IMR-90 (cell line): ENCODE data around the gene CYB561D1. TPM values are rescaled to one million over a fixed set of nuclear protein-coding genes. Genes with fewer than 3 reads are reported as not detected.
A peak's percentile ranks its signal among the peaks of the same experiment; 100 is the strongest.

Experiments used
- ATAC-seq: fragments of 200-7000 bp; cut with Tn5 transposase; 2 replicates; pipeline ENCODE4 v1.9.1; 2020; ENCODE audit warnings: low read depth, mild to moderate bottlenecking, moderate library complexity
- BruUV-seq: library from RNA; stranded (reverse); fragments of 400-500 nt; replicated peaks from 2 replicates; lab custom pipeline; 2021; lab: Mats Ljungman, UMichigan
- CTCF ChIA-PET: fragments of 300-600 bp; formaldehyde crosslinking; extraction: SDS; loops from one replicate; lab custom pipeline; 2021; ENCODE audit warnings: antibody characterized with exemption; lab: Yijun Ruan, JAX
- POLR2A ChIA-PET: fragments of 300-600 bp; sonication (Branson Sonifier 250); formaldehyde crosslinking; loops from one replicate; lab custom pipeline; 2022; ENCODE audit warnings: antibody characterized with exemption; ENCODE audit not compliant: unreplicated experiment; lab: Charles Lee
- DNase-seq: peaks from one replicate; pipeline ENCODE4 v3.0.0; 2013
- H2AFZ ChIP-seq: replicated peaks from 2 replicates; pipeline ENCODE3; 2013; ENCODE audit warnings: low read length, mild to moderate bottlenecking; ENCODE audit not compliant: poor library complexity
- H2AK5ac ChIP-seq: 2 replicates; pipeline ENCODE4 v1.6.1; 2013; ENCODE audit warnings: low read depth, low read length, inconsistent platforms
- H2AK9ac ChIP-seq: replicated peaks from 2 replicates; pipeline ENCODE3; 2013; ENCODE audit warnings: mild to moderate bottlenecking, low read depth, low read length, moderate library complexity; ENCODE audit not compliant: poor library complexity
- H2BK120ac ChIP-seq: 2 replicates; pipeline ENCODE4 v1.6.1; 2013; ENCODE audit warnings: low read depth, low read length, inconsistent platforms
- H2BK15ac ChIP-seq: 3 replicates; pipeline ENCODE4 v1.6.1; 2013; ENCODE audit warnings: low read depth, low read length, inconsistent platforms
- H2BK20ac ChIP-seq: 2 replicates; pipeline ENCODE4 v1.6.1; 2013; ENCODE audit warnings: low read depth, mild to moderate bottlenecking, inconsistent platforms, low read length, moderate library complexity
- H2BK5ac ChIP-seq: 2 replicates; pipeline ENCODE4 v1.6.1; 2013; ENCODE audit warnings: mild to moderate bottlenecking, low read depth, low read length, inconsistent platforms; ENCODE audit not compliant: poor library complexity, severe bottlenecking
- H3K14ac ChIP-seq: replicated peaks from 2 replicates; pipeline ENCODE4 v1.6.1; 2013; ENCODE audit warnings: low read depth, low read length, inconsistent platforms
- H3K18ac ChIP-seq: 2 replicates; pipeline ENCODE4 v1.6.1; 2013; ENCODE audit warnings: low read depth, low read length, control low read depth
- H3K23ac ChIP-seq: 2 replicates; pipeline ENCODE4 v1.6.1; 2013; ENCODE audit warnings: low read depth, low read length, inconsistent platforms
- H3K27ac ChIP-seq: 2 replicates; pipeline ENCODE4 v1.5.1; 2013; ENCODE audit warnings: mild to moderate bottlenecking, control low read depth, low read length; ENCODE audit not compliant: insufficient read depth
- H3K27me3 ChIP-seq: 2 replicates; pipeline ENCODE4 v1.6.1; 2013; ENCODE audit warnings: low read length; ENCODE audit not compliant: control insufficient read depth, insufficient read depth
- H3K36me3 ChIP-seq: 2 replicates; pipeline ENCODE4 v1.6.1; 2013; ENCODE audit warnings: low read length, mixed read lengths; ENCODE audit not compliant: control insufficient read depth, insufficient read depth
- H3K4ac ChIP-seq: 2 replicates; pipeline ENCODE4 v1.6.1; 2013; ENCODE audit warnings: low read depth, low read length, inconsistent platforms
- H3K4me1 ChIP-seq: 2 replicates; pipeline ENCODE4 v1.6.1; 2013; ENCODE audit warnings: low read length, mixed read lengths; ENCODE audit not compliant: control insufficient read depth, insufficient read depth
- H3K4me2 ChIP-seq: 2 replicates; pipeline ENCODE4 v1.6.1; 2013; ENCODE audit warnings: low read depth, mild to moderate bottlenecking, control low read depth, low read length, moderate library complexity
- H3K4me3 ChIP-seq: 2 replicates; pipeline ENCODE4 v1.5.1; 2013; ENCODE audit warnings: low read depth, mild to moderate bottlenecking, control low read depth, low read length, moderate library complexity; ENCODE audit not compliant: insufficient read depth
- H3K56ac ChIP-seq: 2 replicates; pipeline ENCODE4 v1.6.1; 2013; ENCODE audit warnings: low read length, inconsistent platforms; ENCODE audit not compliant: insufficient read depth; ENCODE audit errors: extremely low read depth
- H3K79me1 ChIP-seq, 2 experiments: 2 replicates each; pipeline ENCODE4 v1.6.1; 2013; ENCODE audit warnings: low read length in 2 of 2, inconsistent platforms in 1 of 2, low read depth in 1 of 2
- H3K9ac ChIP-seq: 2 replicates; pipeline ENCODE4 v1.6.1; 2013; ENCODE audit warnings: low read depth, low read length, control low read depth
- H3K9me1 ChIP-seq: 2 replicates; pipeline ENCODE4 v1.6.1; 2013; ENCODE audit warnings: low read length, inconsistent platforms; ENCODE audit not compliant: insufficient read depth
- H3K9me3 ChIP-seq: 2 replicates; pipeline ENCODE4 v1.6.1; 2013; ENCODE audit warnings: low read length; ENCODE audit not compliant: control insufficient read depth, insufficient read depth
- H4K20me1 ChIP-seq: 2 replicates; pipeline ENCODE4 v1.6.1; 2013; ENCODE audit warnings: low read length, inconsistent platforms; ENCODE audit not compliant: insufficient read depth
- H4K5ac ChIP-seq: 2 replicates; pipeline ENCODE4 v1.6.1; 2013; ENCODE audit warnings: mild to moderate bottlenecking, low read depth, low read length, control low read depth
- H4K8ac ChIP-seq, 2 experiments: 2 replicates each; pipeline ENCODE4 v1.6.1; 2013; ENCODE audit warnings: low read depth in 2 of 2, low read length in 2 of 2, control low read depth in 1 of 2, inconsistent platforms in 1 of 2
- H4K91ac ChIP-seq: 2 replicates; pipeline ENCODE4 v1.6.1; 2013; ENCODE audit warnings: low read depth, low read length, inconsistent platforms; ENCODE audit not compliant: insufficient read depth
- MAFK ChIP-seq: IDR thresholded peaks from 2 replicates; pipeline ENCODE4 v1.6.1; 2012; ENCODE audit warnings: low read depth, low read length, improper control_type of control experiment
- NFE2L2 ChIP-seq: fragments of 150-350 bp; IDR thresholded peaks from 2 replicates; pipeline ENCODE4 v1.6.1; 2016; ENCODE audit warnings: low read depth, mild to moderate bottlenecking, low read length
- WGBS, 2 experiments: methylation state at CpG; one replicate each; pipeline versions ENCODE4 v1.1.5 to v1.1.7; 2013; ENCODE audit warnings: missing lambda C conversion rate in 2 of 2; ENCODE audit not compliant: insufficient read length in 1 of 2; ENCODE audit errors: extremely low coverage in 2 of 2; 5-methylcytosine and 5-hydroxymethylcytosine counted together
- dilution Hi-C: fragments of 300-500 bp; cut with HindIII; formaldehyde crosslinking; loops from one replicate; pipeline ENCODE4 v1.14.3; 2018; ENCODE audit warnings: low sequenced_read_pairs; ENCODE audit not compliant: unreplicated experiment
- in situ Hi-C: fragments of 300-500 bp; cut with MboI; formaldehyde crosslinking; loops from 3 replicates; pipeline ENCODE4 v1.14.3; 2019; ENCODE audit warnings: low sequenced_read_pairs, inconsistent platforms, mixed read lengths
- intact Hi-C: fragments of 100-400 bp; cut with micrococcal nuclease; formaldehyde crosslinking; loops from 2 replicates; pipeline ENCODE4 v1.10.0; 2022
- polyA plus RNA-seq, 3 experiments: library from polyadenylated mRNA; depleted of rRNA; stranded (reverse); fragments of >200 nt; gene quantifications; 2 replicates each; pipeline ENCODE4 v1.2.3, GENCODE V29; 2012; ENCODE audit warnings: low replicate concordance in 1 of 3
- total RNA-seq: library from RNA; depleted of rRNA; stranded (reverse); fragments of >200 nt; gene quantifications from 2 replicates; pipeline ENCODE4 v1.2.3, GENCODE V29; 2012

Gene CYB561D1
- total and polyA plus RNA-seq, 2 of the 4 experiments (the other 2 are of a cell fraction) = 5.7 to 8.1 TPM

GRCh38 chr1:109447524-109447923 lies 46.4 kb upstream of the CYB561D1 start:
- H2BK120ac ChIP-seq = no peak overlapping the region
- no peaks in the 10 kb centered on the region for H3K36me3 ChIP-seq
- BruUV-seq = no TSS peak
- H4K8ac ChIP-seq = no peak overlapping the region
- dilution Hi-C loops (no loop called here), in situ Hi-C loops (no loop called here), intact Hi-C loops (loop anchor here (5.0 kb wide), 1 partner anchor 35 kb away; the partner anchor contains the start of gene ATXN7L2)
- CTCF ChIA-PET = interaction anchor here (0.7 kb wide), 1 partner anchor 438 kb away, joined by 7 read pairs; no protein-coding TSS in a partner anchor
- no peak overlapping the region for H3K4me3 ChIP-seq
- no peak overlapping the region for H3K56ac ChIP-seq
- no peak overlapping the region for H2BK15ac ChIP-seq
- WGBS, 2 experiments = 23% methylated on average over 2 of the region's 4 CpGs; no CpG with 5 or more reads in 1 of the 2 experiments
- no peak overlapping the region for H2AK9ac ChIP-seq
- no peak overlapping the region for H2AFZ ChIP-seq
- H3K27me3 ChIP-seq = peaks cover 8% of the 10 kb centered on the region
- POLR2A ChIA-PET = no interaction called here
- no peak overlapping the region for H2BK5ac ChIP-seq
- no peaks in the 10 kb centered on the region for H4K20me1 ChIP-seq
- no peak overlapping the region for H3K4ac ChIP-seq
- no peak for DNase-seq
- no peak overlapping the region for H3K18ac ChIP-seq
- no peak for ATAC-seq
- no peaks in the 10 kb centered on the region for H3K9me1 ChIP-seq
- TF ChIP-seq MAFK = peak; percentile 51; the same call in 1 of the 2 replicates
- no peak for TF ChIP-seq NFE2L2
- H3K4me1 ChIP-seq = no peaks in the 10 kb centered on the region
- H4K5ac ChIP-seq = no peak overlapping the region
- no peak overlapping the region for H4K91ac ChIP-seq
- no peaks in the 10 kb centered on the region for H3K9me3 ChIP-seq
- H3K23ac ChIP-seq = no peak overlapping the region
- H2BK20ac ChIP-seq = no peak overlapping the region
- H3K79me1 ChIP-seq = no peaks in the 10 kb centered on the region
- H3K9ac ChIP-seq = no peak overlapping the region
- no peak overlapping the region for H3K14ac ChIP-seq
- peak overlapping the region; percentile 51; the same call in 1 of the 2 replicates for H2AK5ac ChIP-seq
- no peak overlapping the region for H3K4me2 ChIP-seq
- no peak overlapping the region for H3K27ac ChIP-seq
